OCI-LY7 (cell line): ENCODE data around the gene CHRM3.

Experiments
- EZH2phosphoT487 ChIP-seq: fragments of 200-600 bp; sonication (generic); IDR thresholded peaks from 2 replicates; pipeline ENCODE4 v1.6.1; 2018; ENCODE audit warnings: low read depth, borderline replicate concordance, mild to moderate bottlenecking, mixed run types, antibody characterized with exemption, low read length, moderate library complexity, mixed read lengths
- TF ChIP-seq, protein P1 (sequence below): fragments of 200-600 bp; sonication (generic); conservative IDR thresholded peaks from 2 replicates; pipeline ENCODE4 v1.5.1; 2014; ENCODE audit warnings: mild to moderate bottlenecking, antibody characterized with exemption, low read length, moderate library complexity, mixed read lengths

GRCh38 chr1:239392271-239392670, 5.9 kb downstream of the CHRM3 start:
- TF ChIP-seq, protein P1, sequence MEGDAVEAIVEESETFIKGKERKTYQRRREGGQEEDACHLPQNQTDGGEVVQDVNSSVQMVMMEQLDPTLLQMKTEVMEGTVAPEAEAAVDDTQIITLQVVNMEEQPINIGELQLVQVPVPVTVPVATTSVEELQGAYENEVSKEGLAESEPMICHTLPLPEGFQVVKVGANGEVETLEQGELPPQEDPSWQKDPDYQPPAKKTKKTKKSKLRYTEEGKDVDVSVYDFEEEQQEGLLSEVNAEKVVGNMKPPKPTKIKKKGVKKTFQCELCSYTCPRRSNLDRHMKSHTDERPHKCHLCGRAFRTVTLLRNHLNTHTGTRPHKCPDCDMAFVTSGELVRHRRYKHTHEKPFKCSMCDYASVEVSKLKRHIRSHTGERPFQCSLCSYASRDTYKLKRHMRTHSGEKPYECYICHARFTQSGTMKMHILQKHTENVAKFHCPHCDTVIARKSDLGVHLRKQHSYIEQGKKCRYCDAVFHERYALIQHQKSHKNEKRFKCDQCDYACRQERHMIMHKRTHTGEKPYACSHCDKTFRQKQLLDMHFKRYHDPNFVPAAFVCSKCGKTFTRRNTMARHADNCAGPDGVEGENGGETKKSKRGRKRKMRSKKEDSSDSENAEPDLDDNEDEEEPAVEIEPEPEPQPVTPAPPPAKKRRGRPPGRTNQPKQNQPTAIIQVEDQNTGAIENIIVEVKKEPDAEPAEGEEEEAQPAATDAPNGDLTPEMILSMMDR = no peak
- TF ChIP-seq EZH2phosphoT487 = no peak
